Fibroblast of peridontal ligament (primary cell): ENCODE data around the gene AP1S1.
"Not testable (repeated sequence)": the region's sequence is repeated elsewhere in the genome, so short reads cannot be mapped to it uniquely, and the experiment has no call there.

Source experiments
- DNase-seq: peaks from one replicate; pipeline ENCODE4 v3.0.0-alpha.2; 2010; ENCODE audit errors: extremely low read depth

The AP1S1 gene

DNA sequence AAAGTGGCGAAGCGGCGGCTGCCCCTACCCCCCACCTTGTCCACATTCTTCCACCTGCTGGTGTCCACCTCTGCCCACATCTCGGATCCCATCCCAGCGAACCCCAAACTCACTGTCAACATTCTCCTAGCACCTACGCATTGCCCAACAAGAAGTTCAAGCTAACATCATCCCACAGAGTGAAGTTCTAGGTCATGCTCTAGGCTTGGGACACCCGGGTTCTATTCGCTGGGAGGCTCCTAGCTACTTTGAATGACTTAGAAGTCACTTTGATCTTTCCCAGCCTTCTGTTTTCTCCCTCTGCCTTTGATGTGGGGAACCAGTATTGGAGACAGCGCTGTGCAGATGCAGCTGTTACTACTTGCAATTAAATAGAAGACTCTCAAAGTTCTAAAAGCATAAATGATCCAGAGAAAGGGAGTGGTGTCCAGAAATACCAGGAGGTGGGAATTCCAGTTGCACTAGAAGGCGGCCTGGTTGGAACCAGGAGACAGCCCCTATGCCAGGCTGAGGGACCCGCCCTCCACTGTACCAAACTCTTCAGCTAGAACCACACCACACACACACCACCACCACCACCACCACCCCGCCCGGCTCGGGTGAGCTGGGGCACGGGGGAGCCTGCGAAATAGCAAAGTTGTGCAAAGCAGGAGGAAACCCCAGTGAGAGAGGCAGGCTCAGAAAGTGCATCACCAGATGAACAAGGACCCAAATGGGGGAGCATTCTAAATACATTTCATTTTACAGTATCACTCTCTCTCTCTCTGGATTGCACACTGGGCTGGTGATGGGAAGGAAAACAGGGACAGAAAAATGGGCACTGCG, 16.6 kb downstream of the AP1S1 start:
- DNase-seq, result no peak

DNA sequence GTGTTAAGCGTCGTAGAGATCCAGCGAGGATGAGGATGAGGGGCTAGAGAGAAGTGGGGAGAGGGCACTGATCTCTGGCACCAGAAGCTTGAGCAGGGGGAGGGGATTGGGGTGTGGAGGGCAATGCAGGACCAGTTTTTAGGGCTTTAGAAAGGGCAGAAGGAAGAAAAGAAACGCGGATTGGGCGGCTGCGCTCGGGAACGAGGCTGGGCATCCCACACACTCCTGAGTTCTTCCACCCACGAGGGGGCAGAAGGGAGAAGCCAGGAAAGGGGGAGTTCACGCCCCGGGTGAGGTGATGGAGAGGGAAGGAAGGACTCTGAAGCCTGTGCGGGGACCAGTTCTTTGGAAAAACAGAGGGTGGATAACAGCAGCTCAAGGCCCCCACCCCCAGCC, 17.2 kb downstream of the AP1S1 start:
- no peak for DNase-seq

DNA sequence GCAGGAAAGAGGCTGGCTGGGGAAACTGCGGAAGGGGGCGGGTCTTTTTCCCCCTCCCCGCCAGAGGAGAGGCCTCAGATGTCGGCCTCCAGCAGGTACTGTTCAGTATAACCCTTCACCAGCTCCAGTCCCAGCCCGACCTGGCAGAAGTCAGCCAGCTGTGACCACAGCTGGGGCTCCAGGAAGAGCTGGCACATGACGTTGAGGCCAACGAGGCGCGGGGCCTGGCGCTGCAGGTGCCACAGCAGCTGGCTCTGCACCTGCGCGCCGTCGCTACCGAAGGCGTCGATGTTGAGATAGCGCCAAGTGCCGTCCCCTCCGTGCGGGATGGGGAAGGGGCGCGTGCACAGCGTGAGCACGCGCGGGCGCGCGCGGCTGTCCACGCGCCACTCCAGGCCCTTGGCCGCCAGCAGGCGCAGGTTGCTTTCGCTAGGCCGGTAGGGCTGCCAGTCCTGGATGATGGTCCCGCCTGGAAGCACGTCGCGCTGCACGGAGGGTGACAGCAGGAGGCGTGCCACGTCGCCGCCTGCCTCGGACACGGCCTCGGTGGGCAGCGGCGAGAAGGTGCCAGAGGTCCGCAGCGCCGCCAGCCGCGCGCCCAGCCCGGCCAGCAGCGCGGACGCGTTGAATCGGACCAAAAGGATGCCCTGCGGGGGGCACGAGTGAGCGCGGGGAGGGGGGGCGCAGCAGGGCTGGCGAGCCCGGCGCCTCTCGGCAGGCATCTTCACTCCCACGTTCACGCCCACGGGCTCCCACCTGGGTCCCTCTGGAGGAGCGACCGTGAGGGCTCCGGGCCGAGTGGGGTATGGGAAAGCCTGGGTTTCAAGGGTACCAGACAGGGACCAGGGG, 18.0 kb downstream of the AP1S1 start:
- DNase-seq, result no peak

DNA sequence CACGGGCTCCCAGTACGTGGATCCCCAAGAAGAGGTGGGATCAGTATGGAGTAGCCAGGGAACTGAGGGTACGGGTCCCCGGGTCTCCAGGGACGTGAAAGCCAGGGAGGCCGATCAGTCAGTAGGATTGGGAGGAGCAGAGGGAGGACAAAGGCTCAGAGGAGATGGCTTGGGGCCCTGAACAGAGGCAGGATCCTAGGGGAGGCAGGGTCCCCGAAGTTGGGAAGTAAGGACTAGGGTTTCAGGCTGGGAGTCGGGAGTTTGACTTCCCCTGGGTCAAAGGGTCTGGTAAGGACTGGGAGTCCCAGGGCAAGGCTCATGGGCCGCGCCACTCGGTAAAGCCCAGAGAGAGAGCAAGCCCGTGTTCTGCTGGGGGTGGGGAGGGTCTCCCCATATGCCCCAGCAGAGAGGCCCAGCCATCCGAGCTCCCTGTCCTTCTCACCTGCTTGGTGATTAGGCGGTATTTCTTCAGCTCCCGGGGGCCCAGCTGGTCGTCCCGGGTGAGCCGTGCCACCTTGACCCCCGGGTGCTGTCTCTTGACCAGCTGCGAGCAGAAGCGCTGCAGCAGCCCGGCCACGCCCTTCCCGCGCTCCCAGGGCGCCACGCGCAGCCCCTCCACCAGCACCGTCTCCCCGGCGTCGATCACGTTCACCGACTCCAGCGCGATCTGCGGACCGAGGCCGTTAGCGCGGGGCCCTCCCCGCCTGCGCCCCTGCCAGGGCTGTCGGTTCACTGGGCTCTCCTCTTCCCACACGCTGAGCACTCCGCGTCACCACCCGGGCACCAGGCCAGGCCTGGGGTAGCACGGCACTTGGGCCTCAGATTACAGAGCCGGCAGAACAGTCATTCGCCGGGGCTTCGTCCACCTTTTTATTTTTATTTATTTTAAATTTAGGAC, 18.8 kb downstream of the AP1S1 start:
- DNase-seq, result peak; percentile 68

DNA sequence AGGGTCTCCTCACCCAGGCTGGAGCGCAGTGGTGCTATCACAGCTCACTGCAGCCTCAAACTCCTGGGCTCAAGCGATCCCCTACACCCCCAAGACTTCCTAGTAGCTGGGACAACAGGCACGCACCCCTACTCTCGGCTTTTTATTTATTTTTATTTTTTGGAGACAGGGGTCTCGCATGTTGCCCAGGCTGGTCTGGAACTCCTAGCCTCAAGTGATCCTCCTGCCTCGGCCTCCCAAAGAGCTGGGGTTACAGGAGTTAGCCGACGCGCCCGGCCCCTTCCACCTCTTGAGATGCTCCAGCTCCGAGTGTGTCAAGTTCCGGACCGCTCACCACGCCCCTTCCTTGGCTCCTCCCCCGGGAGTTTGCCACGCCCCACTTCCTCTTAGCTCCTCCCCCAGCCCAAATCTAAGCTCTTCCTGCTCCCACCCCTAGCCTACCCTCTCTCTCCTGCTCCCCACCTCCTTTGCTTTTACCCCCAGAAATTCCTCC, 19.5 kb downstream of the AP1S1 start:
- DNase-seq, result peak; percentile 15

DNA sequence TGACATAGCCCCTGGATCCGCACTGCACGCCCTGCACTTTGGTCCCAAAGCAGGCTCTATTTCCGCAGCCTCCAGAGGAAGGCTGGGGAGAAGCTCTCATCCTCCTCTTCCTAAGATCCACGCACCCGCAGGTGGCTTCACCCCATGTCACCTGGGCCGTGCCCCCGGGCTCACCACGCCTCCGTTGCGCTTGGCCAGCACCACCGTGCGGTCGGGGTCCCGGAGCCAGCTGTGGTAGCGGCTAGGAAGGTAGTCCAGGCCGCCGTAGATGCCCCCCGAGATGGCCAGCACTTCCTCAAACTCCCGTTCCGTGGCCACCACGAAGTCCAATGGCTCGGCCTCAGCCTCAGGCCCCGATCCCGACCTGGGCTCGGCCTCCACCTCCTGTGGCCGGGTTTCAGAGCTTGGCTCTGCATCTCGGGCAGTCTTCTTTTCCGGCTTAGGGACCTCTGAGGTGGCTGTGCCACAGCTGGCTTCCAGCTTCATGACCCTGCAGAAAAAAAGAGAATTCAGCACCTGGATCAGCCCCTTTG, 20.1 kb downstream of the AP1S1 start:
- DNase-seq, result no peak

- no peak for DNase-seq
These were observed 21.4 kb downstream of the AP1S1 start for GRCh38 chr7:101175664-101176063.

DNA sequence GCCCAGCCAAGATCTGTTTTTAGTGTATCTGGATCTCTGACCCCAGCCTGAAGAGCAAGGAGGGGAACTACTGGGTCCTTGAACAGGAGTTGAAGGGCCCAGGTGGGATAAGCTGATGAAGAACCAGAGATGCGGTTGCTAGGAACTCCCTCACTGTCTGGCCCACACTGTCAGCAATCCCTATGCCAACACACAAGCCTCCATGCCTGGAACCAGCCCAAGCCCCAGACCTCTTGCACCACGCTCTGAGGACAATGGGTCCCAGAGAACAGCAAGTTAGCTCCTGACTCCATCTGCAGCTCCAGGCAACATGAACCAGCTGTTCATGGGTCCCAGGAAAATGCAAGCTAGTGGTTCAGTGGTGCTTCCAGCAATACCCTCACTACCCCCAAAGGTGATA, 23.4 kb downstream of the AP1S1 start:
- no peak for DNase-seq

DNA sequence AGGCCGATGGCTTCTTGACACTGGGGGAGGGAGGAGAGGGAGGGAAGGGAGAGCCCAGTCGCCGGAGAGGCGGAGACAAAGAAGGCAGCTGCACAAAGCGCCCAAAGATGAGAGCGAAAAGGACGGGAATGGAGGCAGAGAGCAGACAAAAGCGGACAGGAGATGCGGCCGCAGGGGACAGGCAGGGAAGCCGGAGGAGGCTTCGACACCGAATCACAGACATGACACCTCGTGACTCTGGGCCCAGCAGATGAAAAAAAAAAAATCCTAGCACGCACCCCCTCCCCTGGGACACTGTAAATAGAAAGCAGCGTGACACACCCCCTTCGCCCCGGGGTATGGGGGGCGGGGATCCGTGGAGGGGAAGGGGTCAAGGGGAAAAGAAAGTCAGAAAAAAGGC, 24.8 kb downstream of the AP1S1 start:
- no peak for DNase-seq

- DNase-seq, result no peak
These were observed 25.4 kb downstream of the AP1S1 start for GRCh38 chr7:101179713-101180112.

GRCh38 chr7:101180130-101180755, 26.0 kb downstream of the AP1S1 start, which contains the start of gene NAT16:
Gene NAT16, minus strand, starts transcription at chr7:101180293. Its CDS starts 5,486 bp downstream, at chr7:101174807.
- no peak for DNase-seq

DNA sequence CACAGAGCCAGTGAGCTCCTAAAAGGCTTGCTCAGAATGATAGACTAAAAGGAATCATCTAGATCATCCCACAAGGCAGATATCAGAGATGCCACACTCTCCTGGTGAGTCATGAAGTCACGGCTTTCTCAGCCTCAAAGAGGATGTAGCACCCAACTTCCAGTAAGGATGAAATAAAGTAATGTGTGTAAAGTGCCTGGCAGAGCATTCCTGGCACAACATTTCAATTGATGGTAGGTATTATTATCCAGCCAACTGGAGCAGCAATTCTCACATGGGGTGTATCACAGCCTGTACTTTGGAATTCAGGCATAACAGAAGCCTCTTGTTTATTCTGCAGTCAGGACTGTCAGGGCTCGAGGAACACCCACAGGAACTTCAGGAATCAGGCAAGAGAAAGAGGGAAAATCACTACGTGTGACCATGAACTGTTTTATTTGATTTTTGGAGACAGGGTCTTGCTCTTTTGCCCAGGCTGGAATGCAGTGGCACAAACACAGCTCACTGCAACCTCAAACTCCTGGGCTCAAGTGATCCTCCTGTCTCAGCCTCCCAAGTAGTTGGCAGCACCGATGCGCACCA, 31.1 kb downstream of the AP1S1 start:
- DNase-seq, result peak; percentile 13

DNA sequence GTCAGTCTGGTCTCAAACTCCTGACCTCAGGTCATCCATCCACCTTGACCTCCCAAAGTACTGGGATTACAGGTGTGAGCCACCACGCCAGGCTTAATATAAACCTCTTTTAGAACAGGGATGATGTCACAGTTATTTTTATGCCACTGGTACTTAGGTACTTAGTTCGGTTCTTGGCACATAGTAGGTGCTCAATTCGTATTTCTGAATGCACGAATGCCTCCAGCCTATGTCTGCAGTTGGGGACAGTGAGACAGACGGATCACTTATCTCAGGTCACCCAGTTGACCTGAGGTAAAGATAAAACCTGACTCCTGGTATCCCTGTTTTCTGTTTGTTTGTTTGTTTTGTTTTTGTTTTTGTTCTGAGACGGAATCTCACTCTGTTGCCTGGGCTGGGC, 31.9 kb downstream of the AP1S1 start:
- no peak for DNase-seq

GRCh38 chr7:101186844-101187428, 32.7 kb downstream of the AP1S1 start:
- no peak for DNase-seq

DNA sequence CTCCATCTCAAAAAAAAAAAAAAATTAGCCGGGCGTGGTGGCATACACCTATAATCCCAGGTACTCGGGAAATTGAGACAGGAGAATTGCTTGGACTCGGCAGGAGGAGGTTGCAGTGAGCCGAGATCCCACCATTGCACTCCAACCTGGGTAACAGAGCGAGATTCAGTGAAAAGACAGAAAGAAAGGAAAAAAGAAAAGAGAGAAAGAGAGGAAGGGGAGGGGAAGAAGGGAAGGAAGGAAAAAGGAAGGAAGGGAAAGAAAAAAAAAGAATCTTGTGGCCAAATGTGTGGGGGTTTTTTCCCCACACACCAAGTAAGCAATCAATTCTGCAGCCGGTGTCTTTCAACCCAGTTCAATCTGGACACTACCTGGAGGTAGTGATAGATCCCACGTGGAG, 34.8 kb downstream of the AP1S1 start:
- DNase-seq, result no peak

DNA sequence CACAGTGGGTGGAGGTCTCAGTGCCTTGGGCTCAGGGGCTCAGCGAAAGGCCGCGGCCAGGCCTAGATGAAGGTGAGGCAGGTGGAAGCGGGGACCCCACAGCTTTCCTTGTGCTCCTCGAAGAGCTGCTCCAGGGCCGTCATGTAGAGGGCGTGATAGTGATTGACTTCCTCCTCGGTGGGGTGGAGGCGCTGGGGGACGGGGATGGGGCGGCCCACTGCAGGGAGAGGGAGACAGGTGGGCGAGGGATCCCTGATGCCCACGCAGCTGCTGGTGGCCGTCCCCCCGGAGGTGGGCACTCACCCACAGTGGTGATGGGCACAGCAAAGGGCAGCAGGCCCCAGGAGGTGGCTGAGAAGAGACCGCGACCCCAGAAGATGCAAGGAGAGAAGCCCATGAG, 41.6 kb downstream of the AP1S1 start:
- no peak for DNase-seq

DNA sequence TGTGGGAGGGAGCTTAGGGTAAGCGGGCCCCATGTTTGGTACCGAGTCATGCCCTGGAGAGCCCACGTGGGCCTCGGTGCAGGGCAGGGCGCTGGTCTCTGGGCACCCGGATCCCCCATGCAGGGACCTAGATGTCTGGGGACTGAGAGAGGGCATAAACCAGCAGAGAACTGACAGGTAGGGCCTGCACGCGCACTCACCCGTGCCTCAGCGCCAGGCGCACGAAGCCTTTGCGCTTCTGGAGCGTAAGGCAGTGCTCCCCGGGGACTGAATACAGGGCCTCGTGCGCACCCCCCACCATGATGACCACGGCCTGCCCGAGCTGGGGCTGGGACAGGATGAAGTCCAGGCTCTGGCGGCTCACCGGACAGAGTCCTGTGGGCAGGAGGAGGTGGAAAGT, 43.7 kb downstream of the AP1S1 start:
- DNase-seq, result no peak

GRCh38 chr7:101198476-101198875, 44.2 kb downstream of the AP1S1 start:
- no peak for DNase-seq

- not testable (repeated sequence) for DNase-seq
These were observed 45.2 kb downstream of the AP1S1 start for GRCh38 chr7:101199522-101199921.

DNA sequence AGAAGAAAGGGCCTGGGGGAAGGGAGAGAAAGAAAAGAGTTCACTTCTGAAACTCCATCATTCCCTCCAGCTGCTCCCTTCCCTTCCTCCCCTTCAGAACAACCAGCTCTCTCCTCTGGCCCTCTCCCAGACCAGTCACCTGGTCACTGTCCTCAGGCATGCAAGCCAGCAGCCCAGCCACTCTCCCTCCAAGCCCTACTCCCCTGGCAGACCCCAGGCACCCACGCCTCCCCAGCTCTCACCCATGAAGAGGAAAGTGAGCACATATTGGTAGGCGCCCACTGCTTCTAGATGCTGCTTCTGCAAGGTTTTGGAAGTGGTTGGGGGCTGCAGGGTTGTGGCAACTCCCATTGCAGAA, 46.2 kb downstream of the AP1S1 start:
- no peak for DNase-seq
